ENCODE data around the gene TRABD2B.

DNA sequence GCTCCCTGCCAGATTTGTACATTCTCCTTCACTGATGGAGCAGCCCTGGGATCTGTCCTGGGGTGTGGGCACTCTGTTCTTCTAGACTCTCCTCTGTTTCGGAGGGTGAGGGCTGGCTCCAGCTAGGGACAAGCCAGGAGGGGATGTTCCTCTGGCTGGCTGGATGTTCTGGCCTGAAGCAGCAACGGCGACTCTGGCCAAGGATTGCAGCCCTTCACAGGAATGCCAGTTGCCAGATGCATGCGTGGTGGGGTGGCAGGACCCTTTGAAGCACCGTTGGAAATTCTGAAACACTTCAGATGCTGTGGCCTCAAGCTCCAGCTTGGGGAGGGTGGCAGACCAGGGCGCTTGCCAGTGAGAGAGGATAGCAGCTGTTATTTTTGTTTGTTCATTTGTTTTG lies 210.9 kb downstream of the TRABD2B start:
- TF ChIP-seq, protein P1, sequence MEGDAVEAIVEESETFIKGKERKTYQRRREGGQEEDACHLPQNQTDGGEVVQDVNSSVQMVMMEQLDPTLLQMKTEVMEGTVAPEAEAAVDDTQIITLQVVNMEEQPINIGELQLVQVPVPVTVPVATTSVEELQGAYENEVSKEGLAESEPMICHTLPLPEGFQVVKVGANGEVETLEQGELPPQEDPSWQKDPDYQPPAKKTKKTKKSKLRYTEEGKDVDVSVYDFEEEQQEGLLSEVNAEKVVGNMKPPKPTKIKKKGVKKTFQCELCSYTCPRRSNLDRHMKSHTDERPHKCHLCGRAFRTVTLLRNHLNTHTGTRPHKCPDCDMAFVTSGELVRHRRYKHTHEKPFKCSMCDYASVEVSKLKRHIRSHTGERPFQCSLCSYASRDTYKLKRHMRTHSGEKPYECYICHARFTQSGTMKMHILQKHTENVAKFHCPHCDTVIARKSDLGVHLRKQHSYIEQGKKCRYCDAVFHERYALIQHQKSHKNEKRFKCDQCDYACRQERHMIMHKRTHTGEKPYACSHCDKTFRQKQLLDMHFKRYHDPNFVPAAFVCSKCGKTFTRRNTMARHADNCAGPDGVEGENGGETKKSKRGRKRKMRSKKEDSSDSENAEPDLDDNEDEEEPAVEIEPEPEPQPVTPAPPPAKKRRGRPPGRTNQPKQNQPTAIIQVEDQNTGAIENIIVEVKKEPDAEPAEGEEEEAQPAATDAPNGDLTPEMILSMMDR (conservative IDR thresholded peaks at IDR 0.05): no peak
- TF ChIP-seq ZFX (IDR thresholded peaks at IDR 0.05): no peak

Measured in C4-2B (cell line).